Stimulated activated CD8-positive, alpha-beta memory T cell treated with anti-CD3 and anti-CD28 coated beads, Interleukin-2, amount 100 ng/mL, for 1 hour (primary cell): ENCODE data around the gene PNMA8B.

ENCODE experiments used
- DNase-seq, 2 donors: peaks; one replicate each; pipeline ENCODE4 v3.0.0-alpha.2; 2020; ENCODE audit warnings: low read depth in 2 of 2

PNMA8B gene

GRCh38 chr19:46460055-46460454 lies 35.6 kb downstream of the PNMA8B start:
- DNase-seq: no peak

GRCh38 chr19:46456930-46457329 lies 38.7 kb downstream of the PNMA8B start:
- DNase-seq: no peak

GRCh38 chr19:46454244-46454643 lies 41.4 kb downstream of the PNMA8B start:
- no peak for DNase-seq

GRCh38 chr19:46453661-46454060 lies 42.0 kb downstream of the PNMA8B start:
- DNase-seq: no peak

- DNase-seq: no peak
Measured at GRCh38 chr19:46452186-46452585, 43.5 kb downstream of the PNMA8B start.

- DNase-seq: no peak
Measured at GRCh38 chr19:46451352-46451751, 44.3 kb downstream of the PNMA8B start.

- no peak for DNase-seq
Measured at GRCh38 chr19:46450737-46451136, 44.9 kb downstream of the PNMA8B start.

- no peak for DNase-seq
Measured at GRCh38 chr19:46449228-46449627, 46.4 kb downstream of the PNMA8B start.

- no peak for DNase-seq
Measured at GRCh38 chr19:46448601-46449000, 47.1 kb downstream of the PNMA8B start.

GRCh38 chr19:46447824-46448223 lies 47.8 kb downstream of the PNMA8B start:
- DNase-seq: no peak

GRCh38 chr19:46447006-46447405 lies 48.7 kb downstream of the PNMA8B start:
- no peak for DNase-seq

GRCh38 chr19:46446021-46446420 lies 49.6 kb downstream of the PNMA8B start:
- DNase-seq: no peak

GRCh38 chr19:46442808-46443450 lies 52.7 kb downstream of the PNMA8B start:
- no peak for DNase-seq

- no peak for DNase-seq
Measured at GRCh38 chr19:46441866-46442265, 53.8 kb downstream of the PNMA8B start.
